IPS-15b (cell line): ENCODE results near the gene CELA2A.
"Not testable (repeated sequence)": the region's sequence is repeated elsewhere in the genome, so short reads cannot be mapped to it uniquely, and the experiment has no call there.

Experiments used
- H3K27me3 ChIP-seq: one replicate; pipeline ENCODE4 v1.6.1; 2013; ENCODE audit warnings: low read length; ENCODE audit not compliant: control insufficient read depth, insufficient read depth
- H3K36me3 ChIP-seq: one replicate; pipeline ENCODE4 v1.6.1; 2013; ENCODE audit warnings: low read length; ENCODE audit not compliant: control insufficient read depth, insufficient read depth
- H3K4me1 ChIP-seq: one replicate; pipeline ENCODE4 v1.6.1; 2013; ENCODE audit warnings: mild to moderate bottlenecking, low read length; ENCODE audit not compliant: control insufficient read depth, insufficient read depth
- H3K4me3 ChIP-seq: one replicate; pipeline ENCODE4 v1.5.1; 2013; ENCODE audit warnings: low read depth, low read length
- H3K9ac ChIP-seq: one replicate; pipeline ENCODE4 v1.6.1; 2013; ENCODE audit warnings: low read depth, mild to moderate bottlenecking, low read length
- H3K9me3 ChIP-seq: one replicate; pipeline ENCODE4 v1.6.1; 2013; ENCODE audit warnings: mild to moderate bottlenecking, low read length; ENCODE audit not compliant: control insufficient read depth, insufficient read depth

The CELA2A gene

DNA sequence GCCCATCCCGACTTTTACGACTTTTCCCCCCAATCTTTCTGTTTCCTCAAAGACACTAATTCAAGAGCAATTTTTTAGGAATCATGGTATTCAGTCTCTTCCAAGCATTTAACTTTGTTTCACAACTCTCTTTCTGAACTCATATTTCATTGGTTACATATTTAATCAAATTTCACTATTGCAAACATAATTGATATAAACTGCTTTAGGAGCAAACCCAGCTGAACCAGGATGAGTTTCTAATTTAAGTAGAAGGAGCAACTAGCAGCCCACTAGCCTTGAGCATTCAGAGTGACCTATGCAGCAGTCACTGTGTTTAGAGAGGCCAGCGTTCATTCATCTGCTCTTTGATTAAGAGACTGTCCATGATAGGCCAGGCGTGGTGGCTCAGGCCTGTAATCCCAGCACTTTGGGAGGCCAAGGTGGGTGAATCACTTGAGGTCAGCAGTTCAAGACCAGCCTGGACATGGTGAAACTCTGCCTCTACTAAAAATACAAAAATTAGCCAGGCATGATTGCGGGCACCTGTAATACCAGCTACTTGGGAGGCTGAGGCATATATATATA, 21.2 kb downstream of the CELA2A start:
- Histone ChIP-seq H3K9ac (no peak overlapping the region), H3K4me3 (no peak overlapping the region), H3K9me3 (no peaks in the 10 kb centered on the region), H3K36me3 (no peaks in the 10 kb centered on the region), H3K27me3 (no peaks in the 10 kb centered on the region), H3K4me1 (no peaks in the 10 kb centered on the region)

DNA sequence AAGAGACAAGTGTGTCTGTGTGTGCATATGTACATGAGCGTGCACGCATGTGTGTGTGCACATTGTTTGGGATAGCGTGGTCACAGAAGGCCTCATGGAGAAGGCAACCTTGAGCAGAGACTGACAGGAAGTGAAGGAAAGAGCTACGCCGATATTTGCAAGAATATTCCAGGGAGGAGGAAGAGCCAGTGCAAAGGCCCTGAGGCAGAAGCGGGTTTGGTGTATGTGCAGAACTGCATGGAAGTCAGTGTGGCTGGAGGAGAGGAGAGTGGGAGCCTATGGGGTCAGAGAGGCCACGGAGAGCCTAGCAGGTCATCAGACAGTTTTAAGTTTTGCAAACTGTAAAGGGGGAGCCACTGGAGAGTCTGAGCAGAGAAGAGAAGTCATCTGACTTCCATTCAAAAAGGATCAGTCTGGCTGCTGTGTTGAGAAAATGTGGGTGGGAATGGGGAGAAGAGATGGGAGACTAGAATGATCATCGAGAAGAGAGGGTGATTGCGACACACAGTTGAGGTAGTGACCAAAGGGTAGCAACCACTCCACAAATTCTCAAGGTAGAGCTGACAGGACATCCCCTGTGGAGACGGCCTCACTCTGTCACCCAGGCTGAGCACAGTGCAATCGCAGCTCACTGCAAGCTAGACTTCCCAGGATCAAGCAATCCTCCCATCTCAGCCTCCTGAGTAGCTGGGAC, 23.3 kb downstream of the CELA2A start:
- Histone ChIP-seq H3K4me1 (no peaks in the 10 kb centered on the region), H3K9me3 (no peaks in the 10 kb centered on the region), H3K36me3 (no peaks in the 10 kb centered on the region), H3K9ac (no peak overlapping the region), H3K27me3 (no peaks in the 10 kb centered on the region), H3K4me3 (no peak overlapping the region)

DNA sequence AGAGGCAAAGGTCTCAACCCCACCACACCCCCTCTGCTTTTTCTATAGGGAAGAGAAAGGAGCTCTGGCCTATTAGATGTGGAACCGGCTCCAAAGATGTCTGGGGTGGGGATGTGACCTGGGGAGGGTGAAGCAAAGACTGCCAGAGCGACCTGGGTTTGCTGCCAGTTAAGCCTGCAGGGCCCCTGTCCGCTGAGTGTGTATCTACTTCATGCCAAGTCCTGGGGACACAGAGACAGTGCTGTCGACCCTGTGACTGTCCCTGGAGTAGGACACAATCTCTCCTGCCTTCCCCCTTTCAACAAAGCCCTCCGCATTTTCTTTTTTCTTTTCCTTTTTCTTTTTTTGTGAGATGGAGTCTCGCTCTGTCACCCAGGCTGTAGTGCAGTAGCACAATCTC, 25.9 kb downstream of the CELA2A start:
- not testable (repeated sequence) for H3K36me3 ChIP-seq, H3K27me3 ChIP-seq, H3K4me1 ChIP-seq

DNA sequence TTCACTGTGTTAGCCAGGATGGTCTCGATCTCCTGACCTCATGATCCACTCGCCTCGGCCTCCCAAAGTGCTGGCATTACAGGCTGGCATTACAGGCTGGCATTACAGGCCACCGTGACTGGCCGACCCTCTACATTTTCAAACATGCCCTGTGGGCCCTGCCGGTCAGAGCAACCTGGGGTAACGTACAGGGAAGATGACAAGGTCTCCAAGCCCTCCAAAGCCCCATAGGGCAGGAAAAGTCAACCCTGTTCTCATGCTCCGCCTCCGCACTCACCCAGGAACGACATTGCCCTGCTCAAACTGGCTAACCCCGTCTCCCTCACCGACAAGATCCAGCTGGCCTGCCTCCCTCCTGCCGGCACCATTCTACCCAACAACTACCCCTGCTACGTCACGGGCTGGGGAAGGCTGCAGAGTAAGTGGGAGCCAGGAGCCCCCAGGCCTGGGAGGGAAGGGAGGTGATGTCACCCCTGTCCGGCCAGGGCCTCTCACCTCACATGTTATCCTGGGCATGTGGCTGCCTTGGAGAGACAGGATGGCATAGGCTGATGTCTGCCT, 26.5 kb downstream of the CELA2A start:
- H3K36me3 ChIP-seq, H3K9me3 ChIP-seq, H3K4me1 ChIP-seq, H3K4me3 ChIP-seq, H3K27me3 ChIP-seq, H3K9ac ChIP-seq: not testable (repeated sequence)

More for the DNA sequence above, 25.9 kb downstream of the CELA2A start:
- H3K9me3 ChIP-seq, H3K9ac ChIP-seq, H3K4me3 ChIP-seq: not testable (repeated sequence)

DNA sequence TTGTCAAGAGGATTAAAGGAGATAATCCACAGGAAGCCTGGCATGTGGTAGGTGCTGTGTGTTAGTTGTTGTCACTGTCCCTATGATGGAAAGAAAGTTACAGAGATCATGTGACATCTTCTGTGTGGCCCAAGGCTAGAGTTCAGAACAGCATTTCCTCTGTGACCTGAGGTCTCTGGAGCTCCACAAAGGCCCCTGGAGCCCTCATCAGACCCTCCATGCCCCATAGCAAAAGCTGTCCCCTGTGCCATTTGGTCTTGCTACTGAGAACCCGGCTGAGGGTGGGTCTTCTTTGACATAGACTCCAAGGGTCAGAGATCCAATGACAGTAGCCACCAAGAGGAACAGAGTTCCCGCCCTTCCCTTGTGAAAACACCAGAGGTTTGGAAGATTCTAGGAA, 27.4 kb downstream of the CELA2A start:
- Histone ChIP-seq H3K36me3 (no peaks in the 10 kb centered on the region), H3K9ac (no peak overlapping the region), H3K9me3 (no peaks in the 10 kb centered on the region), H3K4me1 (no peaks in the 10 kb centered on the region), H3K4me3 (no peak overlapping the region), H3K27me3 (no peaks in the 10 kb centered on the region)

DNA sequence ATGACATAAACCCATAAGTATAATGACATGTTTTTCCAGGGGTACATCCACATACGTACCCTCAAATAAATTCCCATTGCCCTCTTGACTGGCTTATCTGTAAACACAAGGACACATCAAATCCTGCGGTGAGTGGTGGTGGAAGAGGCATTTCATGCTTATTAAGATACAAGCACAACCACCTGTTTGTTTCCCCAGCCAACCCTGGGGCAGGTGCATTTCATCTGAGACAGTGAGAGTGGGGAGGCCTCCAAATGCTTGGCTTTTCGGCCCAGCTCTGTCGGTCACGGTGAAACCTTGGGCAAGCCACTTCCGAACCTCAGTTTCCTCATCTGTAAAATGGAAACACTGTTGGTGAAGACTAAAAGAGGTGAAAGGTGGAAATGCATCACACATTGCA, 27.9 kb downstream of the CELA2A start:
- not testable (repeated sequence) for H3K9ac ChIP-seq, H3K36me3 ChIP-seq, H3K4me1 ChIP-seq, H3K9me3 ChIP-seq, H3K4me3 ChIP-seq, H3K27me3 ChIP-seq

DNA sequence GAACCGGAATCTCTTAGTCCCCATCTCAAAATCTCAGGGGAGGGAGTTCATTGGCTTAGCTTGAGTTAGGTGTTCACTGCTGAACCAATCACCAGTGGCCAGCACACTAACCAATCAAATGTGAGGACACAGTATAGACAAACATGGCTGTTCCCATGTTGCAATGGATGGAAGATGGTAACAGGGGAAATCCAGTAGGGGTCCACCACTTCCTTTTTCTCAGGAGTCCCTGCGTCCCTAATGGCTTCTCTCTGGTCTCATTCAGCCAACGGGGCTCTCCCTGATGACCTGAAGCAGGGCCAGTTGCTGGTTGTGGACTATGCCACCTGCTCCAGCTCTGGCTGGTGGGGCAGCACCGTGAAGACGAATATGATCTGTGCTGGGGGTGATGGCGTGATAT, 29.1 kb downstream of the CELA2A start:
- no peaks in the 10 kb centered on the region for H3K4me1 ChIP-seq
- no peaks in the 10 kb centered on the region for H3K9me3 ChIP-seq
- no peak overlapping the region for H3K9ac ChIP-seq
- no peaks in the 10 kb centered on the region for H3K27me3 ChIP-seq
- no peak overlapping the region for H3K4me3 ChIP-seq
- H3K36me3 ChIP-seq: no peaks in the 10 kb centered on the region

DNA sequence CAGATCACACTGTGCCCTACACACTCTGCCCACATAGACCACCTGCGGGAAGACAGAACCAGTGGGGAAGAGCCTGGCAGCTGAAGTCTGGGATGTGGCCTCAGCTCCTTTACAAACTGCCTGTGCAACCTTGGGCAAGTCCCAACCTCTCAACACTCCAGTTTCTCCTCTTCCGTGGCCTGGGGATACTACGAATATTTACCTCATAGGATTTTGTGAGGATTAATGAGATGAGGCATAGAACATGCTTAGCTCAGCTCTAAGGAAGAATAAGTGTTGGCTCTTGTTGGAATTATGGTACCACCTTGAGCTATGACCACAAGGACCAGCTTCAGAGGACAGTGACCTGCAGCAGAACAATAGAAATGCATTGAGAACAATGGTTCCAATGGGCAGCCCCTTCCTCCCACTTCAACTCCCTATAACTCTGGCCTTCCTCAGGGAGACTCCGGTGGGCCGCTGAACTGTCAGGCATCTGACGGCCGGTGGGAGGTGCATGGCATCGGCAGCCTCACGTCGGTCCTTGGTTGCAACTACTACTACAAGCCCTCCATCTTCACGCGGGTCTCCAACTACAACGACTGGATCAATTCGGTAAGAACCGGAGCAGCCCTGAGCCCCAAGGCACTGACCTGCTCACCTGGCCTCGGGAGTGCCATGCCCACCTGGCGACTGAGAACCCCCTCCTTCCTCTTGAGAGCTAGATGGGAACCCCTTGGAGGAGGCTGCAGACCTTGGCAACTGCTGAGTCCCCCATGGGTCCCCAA, 30.5 kb downstream of the CELA2A start:
- H3K27me3 ChIP-seq, H3K9me3 ChIP-seq, H3K4me1 ChIP-seq, H3K36me3 ChIP-seq, H3K9ac ChIP-seq, H3K4me3 ChIP-seq: not testable (repeated sequence)

DNA sequence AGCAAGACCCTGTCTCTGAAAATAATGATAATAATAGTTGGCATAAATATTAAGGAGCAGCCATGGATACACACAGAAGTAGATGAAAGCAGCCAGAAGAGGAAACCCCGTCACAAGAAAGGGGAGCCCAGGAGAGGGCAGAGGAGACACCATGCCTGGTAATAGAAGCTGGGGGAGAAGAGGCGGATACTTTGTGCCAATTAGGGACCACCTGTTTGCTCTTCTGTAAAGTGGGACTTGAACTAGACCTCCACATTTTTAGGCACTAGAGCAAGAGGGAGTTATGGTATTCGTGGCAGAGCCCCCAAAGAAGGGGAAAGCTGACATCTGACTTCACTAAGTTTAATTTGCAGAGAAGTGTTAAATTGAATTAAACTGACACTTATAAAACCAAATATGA, 31.8 kb downstream of the CELA2A start:
- no peaks in the 10 kb centered on the region for H3K4me1 ChIP-seq
- H3K27me3 ChIP-seq: no peaks in the 10 kb centered on the region
- H3K9me3 ChIP-seq: no peaks in the 10 kb centered on the region
- H3K4me3 ChIP-seq: no peak overlapping the region
- H3K9ac ChIP-seq: no peak overlapping the region
- H3K36me3 ChIP-seq: peaks cover 5% of the 10 kb centered on the region

DNA sequence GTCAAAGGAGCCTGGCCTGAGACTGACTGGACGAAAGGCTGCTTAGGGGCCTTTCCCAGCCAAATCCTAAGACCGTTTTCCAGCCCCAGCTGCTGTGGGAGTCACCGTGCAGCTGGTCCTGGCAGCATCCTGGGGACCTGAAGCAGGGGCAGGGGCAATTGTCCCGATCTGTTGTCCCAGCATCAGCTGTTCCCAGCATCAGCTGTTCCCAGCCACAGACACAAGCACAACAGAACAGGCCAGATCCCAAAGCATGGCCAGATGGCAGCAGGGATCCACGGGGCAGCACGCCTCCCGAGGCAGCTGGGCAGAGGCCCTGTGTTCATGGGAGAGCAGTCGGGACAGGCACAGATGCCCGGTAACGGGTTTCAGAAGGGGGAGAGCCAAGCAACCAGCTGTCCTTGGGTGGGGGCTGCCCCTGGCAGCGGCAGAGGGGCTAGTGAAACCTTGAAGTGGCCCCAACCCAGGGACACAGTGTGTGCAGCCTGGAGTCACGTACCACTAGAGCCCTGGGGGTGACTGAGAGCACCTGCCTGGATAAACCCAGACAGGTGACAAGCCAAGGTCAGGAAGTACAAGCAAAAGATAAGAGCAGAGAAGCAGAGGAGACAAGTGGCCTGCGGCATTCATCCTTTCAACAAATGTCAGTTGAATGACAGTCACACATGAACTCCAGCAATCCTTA, 32.7 kb downstream of the CELA2A start:
- no peaks in the 10 kb centered on the region for H3K27me3 ChIP-seq
- H3K4me3 ChIP-seq: no peak overlapping the region
- peaks cover 9% of the 10 kb centered on the region for H3K36me3 ChIP-seq
- H3K9ac ChIP-seq: no peak overlapping the region
- H3K9me3 ChIP-seq: no peaks in the 10 kb centered on the region
- H3K4me1 ChIP-seq: no peaks in the 10 kb centered on the region

DNA sequence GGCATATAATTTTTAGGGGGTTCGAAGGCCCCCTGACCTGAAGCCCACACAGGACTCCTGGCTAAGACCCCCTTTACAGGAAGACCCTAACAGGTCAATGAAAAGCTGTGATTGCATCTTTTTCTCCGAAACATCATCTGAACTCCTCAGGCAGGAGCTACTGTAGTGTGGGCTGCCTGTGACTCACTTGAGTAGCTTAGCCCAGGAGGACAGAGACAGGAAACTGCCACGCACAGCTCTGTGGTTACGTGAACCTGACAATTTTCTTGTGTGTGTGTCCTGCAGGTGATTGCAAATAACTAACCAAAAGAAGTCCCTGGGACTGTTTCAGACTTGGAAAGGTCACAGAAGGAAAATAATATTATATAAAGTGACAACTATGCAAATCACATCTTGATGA, 34.5 kb downstream of the CELA2A start:
- H3K27me3 ChIP-seq, H3K36me3 ChIP-seq, H3K4me1 ChIP-seq, H3K9me3 ChIP-seq, H3K9ac ChIP-seq, H3K4me3 ChIP-seq: not testable (repeated sequence)
